ENCODE results near the gene CEBPE.

CEBPE gene

DNA sequence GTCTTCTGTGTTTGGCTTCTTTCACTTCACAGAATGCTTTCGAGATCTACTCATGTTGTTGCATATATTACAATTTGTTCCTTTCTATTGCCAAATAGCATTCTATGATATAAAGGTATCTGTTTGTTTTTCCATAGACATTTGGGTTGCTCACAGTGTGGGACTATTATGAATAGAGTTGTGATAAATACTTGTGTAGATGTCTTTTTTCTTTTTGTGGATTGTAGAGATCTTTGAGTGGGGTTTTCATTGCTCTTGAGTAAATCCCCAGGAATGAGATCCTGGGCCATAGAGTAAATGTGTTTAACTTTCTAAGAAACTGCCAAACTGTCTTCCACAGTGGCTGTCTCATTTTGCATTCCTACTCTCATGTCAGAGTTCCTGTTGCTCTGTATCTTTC lies 24.9 kb upstream of the CEBPE start:
- DNase-seq (ENCODE audit: low spot score): no peak

DNA sequence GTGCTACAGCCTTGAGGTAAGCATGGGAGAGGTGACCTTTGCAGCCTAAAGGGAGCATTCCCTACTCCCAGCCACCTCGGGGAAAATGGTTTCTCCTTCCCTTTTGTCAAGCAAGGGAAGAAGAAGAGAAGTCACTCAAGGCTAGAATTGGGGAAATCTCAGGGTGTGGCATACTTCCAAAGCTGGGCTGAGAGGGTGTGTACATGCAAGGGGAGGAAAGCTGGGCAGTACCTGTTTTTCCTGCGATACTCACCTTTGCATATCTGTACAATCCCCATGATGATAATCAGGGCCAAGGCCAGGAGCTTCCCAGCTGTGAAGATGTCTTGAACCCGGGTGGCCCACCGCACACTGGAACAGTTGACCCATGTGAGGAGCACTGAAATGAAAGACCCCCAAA lies 23.8 kb upstream of the CEBPE start:
- no peak for DNase-seq (ENCODE audit: low spot score)

DNA sequence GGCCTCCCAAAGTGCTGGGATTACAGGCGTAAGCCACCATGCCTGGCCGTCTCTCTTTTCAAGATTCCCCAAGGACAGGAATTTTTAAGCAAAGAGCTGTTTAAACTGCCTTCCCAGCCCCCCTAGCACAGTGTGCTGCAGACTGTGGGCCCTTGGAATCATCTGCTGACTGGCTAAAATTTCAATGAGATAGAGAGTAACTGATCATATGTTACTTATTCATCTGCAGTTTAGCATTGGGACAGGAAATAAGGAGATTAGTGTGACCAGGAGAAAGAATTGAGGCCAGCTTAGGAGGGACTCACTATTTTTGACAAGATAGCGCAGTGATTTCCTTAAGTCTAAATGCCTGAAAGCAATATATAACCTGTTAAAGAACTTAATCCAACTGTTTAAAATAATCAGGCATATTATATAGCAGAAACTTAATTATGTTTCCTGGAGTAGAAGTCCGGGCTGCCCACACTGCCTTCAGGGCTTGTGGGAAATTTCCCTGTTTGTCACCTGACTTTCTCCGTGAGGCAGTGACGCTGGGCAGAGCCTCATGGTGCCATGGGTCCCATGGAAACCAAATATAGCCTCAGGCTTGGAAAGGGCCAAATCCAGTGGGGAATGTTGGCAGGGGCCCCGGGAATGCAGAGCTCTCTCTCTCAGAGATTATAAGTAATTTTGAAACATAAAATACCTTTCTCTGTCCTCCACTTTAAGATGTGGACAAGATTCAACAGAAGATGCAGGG lies 22.8 kb upstream of the CEBPE start:
- peak; percentile 70 for DNase-seq (ENCODE audit: low spot score)

DNA sequence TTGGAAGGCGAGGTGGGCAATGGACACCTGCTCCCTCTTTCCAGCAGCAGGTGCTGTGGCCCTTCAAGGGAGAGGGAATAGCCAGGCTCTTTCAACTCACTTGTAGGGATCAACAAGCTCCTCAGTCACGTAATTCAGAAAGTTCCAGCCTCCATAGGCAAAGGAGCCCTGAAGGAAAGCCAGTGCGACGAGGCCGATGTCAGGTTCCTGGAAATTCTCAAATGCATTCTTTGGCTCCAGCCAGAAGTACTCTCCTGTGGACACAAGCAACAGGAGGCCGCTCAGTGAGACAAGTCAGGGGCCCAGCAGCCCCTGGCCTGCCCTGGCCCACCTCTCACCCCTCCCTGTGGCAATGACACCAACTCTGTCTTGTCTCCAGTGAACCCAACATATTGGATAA lies 21.3 kb upstream of the CEBPE start:
- no peak for DNase-seq (ENCODE audit: low spot score)

DNA sequence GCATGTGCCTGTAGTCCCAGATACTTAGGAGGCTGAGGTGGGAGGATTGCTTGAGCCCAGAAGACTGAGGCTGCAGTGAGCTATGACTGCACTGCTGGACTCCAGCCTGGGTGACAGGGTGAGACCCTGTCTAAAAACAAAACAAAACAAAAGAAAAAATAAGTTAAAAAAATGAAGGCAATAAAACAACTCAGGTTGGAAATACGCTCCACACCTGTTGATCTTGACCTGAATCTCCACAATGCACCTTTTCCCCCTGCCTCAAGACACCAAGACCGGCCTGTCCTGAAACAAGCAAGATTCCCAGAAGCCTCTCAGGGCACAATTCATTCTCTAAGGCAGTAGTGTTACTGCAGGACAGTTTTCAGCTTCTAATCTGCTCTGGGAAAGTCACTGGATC lies 20.8 kb upstream of the CEBPE start:
- no peak for DNase-seq (ENCODE audit: low spot score)

DNA sequence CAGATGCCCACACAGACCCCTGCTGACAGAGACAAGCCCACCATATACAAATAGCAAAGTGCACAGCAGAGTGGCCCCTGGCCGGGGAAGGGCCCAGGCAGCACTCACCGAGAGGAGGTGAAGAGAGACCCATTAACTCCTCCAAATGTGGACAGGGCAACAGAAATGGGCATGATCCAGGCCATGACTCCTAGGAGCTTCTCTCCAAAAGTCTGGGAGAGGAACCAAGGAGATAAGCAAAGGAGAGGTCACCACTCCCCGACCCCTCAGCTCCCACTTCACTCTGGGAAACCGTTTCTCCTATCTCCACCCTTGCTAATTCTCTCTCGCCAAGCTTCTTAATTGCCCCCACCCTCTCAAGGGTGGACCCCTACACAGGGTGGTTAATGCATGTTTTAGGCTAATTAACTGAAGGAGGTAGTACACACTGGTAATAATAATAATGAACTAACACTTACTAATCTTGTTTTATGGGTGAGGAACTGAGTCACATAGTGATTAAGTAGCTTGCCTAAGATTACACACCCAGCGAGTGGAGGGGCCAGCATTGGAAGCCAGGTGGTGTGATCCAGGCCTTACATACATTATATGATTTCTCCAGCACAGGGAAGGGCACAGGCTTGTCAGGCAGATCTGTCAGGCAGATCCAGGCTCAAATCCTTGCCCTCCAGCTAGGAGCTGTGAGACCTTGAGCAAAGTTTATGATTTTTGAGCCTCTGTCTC lies 18.9 kb upstream of the CEBPE start:
- no peak for DNase-seq (ENCODE audit: low spot score)

DNA sequence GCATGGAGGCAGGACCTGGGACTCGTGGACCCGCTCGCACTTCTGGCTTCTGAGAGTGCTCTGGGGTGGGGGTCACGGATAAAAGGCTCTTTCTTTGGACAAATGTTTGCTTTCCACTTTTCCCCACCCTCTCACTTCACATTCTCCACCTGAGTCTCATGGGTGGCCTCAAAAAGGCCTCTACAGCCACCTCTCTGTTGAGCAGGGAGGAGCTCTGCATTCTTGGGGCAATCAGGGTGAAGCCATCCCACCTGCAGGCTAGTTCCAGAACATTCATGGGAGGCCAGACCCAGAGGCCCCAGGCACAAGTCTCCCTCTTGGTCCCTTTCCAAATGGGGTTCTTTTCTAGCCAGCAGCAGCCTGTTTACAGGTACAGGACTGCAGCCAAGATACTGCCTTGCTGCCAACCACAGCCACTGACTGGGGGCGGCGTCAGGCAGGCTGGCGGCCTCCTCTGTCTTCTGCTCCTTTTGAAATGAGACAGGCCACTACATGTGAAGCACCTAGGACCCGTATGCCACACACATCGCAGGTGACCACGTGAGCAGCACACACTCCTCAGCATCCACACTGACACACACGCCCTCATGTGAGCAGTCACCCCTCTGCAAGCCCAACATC lies 18.2 kb upstream of the CEBPE start:
- DNase-seq (ENCODE audit: low spot score): no peak

DNA sequence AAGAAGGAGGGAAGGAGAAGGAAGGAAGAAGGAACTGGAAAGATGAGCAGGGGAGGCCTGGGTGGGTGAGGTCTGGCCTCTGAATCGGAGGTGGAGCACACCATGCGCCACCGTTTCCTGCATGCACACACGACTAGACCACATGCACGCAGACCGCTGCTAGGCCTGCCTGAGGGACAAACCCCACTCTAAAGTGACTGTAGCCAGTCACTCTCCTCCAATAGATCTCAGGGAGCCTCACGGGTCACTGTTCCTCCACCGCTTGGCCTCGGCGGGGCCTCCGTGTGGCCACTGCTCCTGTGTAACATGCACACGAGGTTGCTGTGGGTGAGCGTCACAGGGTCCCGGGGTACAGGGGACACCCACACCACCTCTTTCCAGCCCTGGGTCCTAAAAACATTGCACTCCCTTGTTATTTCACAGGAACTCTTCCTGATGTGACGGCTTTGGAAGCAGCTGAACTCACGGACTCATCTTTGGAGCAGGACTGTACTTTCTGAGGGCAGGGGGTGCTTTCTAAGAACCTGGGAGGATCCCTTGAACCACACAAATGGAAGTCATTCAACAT lies 17.6 kb upstream of the CEBPE start:
- DNase-seq (ENCODE audit: low spot score): no peak

DNA sequence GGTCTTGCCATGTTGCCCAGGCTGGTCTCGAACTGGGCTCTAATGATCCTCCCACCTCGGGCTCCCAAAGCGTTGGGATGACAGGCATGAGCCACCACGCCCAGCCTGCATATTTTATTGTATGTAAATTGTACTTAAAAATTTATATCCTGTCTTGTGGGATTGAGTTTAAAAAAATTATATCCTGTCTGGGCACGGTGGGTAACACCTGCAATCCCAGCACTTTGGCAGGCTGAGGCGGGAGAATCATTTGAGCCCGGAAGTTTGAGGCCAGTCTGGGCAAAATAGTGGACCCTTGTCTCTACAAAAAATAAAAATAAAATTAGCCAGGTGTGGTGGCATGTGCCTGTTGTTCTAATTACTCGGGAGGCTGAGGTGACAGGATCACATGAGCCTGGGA lies 13.9 kb upstream of the CEBPE start:
- DNase-seq (ENCODE audit: low spot score): no peak

DNA sequence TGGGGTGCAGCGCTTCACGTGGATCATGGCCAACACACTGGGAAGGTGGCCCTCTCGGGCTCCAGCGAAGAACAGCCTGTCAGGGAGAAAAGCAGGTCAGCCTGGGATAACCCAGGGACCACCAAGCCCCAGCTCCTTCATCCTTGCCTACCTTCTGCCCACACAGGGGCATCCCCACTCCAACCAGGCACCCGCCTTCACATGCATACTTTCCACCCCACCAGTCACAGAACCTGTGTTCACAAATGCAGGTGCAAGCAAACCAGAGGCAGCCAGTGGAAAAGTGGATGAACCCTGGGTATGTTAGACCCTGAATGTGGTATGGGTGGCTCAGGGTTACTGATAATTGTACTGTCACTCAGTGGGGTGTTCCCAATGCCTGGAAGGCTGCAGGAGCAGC lies 12.4 kb upstream of the CEBPE start:
- DNase-seq (ENCODE audit: low spot score): no peak

DNA sequence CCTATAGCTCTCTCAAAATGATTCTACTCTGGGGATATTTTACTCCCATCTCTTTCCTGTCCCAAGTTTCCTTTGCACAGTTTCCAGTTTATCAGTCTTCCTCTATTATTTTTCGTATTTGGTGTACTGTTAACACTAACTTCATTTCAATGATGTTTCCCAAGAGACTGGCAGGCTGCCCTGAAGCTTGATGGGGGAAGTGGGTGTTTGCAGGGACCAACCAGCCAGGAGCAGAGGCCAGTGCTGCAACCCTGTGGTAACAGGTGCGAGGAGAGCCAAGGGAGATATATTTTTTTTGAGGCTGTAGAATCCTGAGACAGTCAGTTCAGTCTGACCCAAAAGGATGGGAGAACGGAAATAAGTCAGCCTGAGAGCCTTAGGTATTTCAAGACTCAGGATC lies 11.8 kb upstream of the CEBPE start:
- no peak for DNase-seq (ENCODE audit: low spot score)

DNA sequence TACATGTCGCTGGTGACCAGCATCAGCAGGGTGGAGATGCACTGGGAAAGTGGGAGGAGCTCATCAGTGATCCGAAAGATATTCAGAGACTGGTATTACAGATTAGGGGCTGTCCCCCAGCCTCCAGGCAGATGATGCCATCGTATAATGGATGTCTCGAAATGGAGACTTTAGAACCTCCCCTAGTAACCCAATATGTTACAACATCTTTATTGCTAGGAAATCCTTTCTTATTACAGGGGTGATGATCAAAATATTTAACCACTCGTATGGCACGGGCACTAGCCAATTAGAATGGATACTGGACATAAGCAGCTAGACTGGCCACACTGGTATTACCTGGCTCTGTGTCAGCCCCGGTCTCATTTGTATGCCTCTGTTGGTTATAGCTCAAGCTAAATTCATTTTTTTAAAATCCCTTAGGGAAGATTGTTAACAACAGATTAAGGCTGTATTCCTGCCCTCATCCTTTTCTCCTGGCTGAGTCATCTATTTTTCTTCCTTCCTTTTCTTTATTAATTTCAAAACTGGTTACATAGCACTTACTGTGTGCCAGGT lies 10.8 kb upstream of the CEBPE start:
- DNase-seq (ENCODE audit: low spot score): no peak

DNA sequence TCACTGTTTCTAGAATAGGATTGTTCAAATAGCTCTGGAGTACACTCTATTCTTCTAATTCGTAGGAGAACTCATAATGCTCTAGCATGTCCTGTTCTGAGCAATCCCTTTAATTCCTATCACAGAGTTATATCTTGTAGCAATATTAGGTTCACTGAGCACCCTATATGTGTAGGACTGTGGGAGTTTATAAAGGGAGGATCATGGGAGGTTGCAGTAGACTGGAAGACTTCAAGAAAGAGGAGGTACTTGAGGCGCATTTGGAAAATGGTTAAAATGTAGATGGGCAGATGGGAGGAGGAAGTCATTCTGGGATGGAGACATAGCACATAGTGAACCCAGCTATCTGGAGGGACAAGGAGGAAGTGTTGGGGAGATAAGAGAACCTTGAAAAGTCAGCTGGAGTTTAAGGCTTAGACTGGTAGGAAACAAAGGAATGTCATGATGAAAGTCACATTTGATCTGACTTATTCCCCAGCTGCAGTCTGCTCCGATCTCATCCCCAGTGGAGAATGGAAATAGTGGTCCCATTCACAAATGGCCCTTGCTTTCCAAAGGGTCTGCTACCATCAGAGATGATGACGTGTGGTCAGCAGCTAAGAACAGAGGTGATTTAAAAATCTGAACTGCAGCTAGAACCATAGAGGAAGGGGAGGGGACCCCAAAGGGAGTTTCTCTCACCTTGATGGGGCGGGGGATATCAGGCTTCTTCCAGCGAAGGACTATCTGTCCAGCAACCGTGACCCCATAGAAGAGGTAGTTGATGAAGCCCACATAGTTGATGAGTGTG lies 10.1 kb upstream of the CEBPE start:
- no peak for DNase-seq (ENCODE audit: low spot score)

DNA sequence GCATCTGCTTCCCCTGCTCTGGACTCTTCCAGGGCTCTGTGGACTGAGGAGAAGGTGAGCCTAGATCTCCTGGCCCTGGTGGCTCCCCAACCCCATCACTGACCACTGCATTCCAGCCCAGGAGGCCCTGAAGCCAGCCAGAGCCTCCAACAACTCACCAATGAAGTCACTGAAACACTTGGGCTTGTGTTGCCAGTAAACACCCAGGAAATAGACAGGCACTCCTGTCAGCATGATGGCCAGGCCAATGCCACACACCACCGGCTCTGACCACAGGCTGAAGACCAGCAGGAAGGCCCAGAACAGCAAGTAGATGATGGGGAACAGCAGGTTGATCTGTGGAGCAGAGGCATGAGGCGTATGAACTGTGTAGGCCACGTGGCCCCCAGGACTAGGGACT lies 8.8 kb upstream of the CEBPE start:
- peak; percentile 56 for DNase-seq (ENCODE audit: low spot score)

DNA sequence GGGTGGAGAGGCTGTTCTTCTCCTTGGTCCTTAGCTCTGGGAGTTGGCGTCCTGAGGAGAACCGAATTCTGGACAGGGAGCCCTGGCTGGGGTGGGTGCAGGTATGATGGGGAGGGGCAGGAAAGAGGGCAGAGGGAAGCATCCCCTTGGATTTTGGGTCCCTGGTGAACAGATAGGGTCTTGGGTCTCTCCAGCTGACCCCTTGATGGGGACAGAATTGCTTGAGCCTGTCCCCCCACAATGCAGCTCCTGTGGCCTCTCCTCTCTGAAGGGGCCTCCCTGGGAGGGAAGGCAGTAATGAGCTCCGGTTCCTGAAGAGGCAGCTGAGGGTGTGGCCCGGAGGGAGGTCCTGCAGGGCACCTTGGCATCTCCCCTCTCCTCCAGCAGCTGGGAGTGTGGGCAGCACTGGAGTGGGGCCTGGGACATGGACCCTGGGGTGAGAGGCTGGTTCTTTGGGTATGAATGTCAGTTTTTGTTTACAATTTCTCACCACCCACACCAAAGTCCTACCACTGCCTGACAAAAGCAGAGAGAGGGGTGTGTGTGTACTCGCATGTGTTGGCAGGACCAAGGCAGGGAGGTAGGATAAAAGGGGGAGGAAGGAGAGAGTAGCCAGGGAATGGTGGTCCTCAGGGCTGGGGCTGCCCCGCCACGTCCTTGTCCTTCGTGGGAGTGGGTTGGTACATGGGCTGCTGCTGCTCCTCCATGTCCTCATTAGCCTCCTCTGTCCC lies 7.7 kb upstream of the CEBPE start:
- DNase-seq (ENCODE audit: low spot score): no peak

DNA sequence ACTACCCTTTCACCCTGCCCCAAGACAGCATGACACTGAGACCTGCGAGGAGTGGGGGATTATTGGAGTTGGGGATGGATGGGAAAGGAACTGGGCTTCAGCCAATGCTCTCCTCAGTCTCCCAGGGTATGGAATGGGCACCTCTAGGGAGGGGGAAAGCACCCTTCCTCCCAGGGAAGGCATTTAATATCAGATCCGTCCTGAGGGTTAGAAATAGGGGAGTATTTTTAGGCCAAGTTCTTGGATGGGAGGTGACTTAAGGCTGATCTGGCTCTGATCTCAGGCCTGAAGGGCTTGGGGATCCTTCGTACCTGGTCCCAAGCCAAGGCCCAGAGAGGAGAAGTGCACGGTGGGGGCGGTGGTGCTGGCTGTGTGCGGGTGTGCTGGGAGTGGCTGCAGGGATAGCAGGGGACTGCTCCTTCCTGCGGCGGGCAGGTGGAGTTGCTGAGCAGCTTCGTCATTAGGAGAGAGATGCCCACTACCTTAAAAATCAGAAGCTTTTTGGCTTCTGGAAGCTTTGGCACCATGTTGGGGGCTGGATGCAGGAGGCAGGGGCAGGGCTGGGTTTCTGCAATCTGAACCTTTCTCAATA lies 7.0 kb upstream of the CEBPE start:
- no peak for DNase-seq (ENCODE audit: low spot score)

DNA sequence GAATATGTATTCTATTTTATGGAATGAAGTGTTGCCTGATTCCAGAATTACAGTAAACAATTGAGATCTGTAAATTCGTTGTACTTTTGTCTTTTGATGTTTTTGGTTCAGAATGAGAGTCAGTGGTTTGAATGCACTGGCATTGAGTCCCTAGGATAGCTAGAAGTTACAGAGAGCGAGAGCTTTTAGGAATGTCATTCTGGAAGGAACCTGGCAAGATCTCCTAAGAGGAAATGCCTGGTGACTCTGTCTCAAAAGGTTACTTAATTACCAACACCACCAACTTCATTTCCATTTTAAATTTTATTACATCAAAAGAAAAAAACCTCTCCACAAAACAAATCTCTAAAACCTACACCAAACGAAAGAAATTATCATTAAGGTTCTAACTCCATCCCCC lies 6.0 kb upstream of the CEBPE start:
- DNase-seq (ENCODE audit: low spot score): peak; percentile 20

DNA sequence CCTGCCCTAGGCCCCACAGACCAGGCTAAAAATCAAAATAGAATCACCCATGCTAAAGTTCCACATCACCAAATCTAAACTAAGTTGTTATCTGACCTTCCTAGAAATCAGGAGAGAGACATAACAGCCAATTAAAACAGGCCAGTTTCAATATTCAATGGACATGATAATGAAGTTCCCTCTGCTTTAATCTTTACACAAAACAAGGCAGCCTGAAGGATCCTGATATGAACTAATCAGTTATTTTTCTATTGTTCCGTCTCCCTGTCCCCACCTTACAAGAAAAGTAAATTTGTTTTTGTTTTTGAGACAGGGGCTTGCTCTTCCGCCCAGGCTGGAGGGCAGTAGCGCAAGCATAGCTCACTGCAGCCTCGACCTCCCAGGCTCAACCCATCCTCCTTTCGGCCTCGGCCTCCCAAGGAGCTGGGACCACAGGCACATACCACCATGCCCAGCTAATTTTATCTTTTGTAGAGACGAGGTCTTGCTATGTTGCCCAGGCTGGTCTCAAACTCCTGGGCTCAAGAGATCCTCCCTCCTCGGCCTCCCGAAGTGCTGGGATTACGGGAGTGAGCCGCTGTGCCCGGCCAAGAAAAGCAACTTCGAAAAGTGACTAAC lies 5.4 kb upstream of the CEBPE start:
- DNase-seq (ENCODE audit: low spot score): no peak

DNA sequence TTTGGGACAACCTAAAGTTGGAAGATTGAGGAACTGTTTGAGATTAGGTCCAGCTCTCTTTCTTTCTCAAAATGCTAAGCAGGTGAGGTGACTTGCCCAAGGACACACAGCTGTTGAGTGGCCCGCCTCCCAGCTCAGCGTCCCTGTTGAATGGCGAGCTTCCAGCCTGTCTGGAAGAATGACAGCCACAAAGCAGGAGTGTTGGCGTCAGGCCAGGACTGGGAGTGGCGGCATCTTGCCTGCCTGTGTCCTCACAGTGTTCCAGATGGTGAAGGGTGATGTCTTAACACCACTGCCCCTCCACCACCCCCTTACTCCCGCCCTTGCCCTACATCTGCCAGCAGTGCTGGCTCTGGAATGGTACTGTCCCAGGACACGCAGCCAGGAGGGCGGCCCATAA lies 4.4 kb upstream of the CEBPE start:
- DNase-seq (ENCODE audit: low spot score): peak; percentile 31

DNA sequence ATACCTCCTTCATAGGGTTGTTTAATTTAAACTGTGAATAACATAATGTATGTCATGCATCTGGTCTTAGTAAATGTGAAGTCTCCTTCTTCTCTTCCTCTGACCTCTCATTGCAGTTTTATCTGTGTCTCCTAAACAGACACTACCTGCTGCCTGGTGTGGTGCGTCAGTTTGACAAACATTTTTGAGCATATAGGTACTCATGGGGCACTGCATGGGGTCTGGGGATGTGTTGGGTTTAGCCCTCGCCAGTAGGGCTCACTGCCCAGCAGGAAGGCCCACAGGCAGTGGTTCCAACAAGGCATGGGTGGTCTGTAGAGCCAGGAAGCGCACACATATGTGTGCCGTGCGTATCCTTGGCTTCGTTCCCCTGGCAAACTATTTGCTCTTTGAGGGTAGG lies 3.0 kb upstream of the CEBPE start:
- no peak for DNase-seq (ENCODE audit: low spot score)
